Activated CD8-positive, alpha-beta memory T cell treated with anti-CD3 and anti-CD28 coated beads for 24 hours (primary cell): Measurements from ENCODE around the gene MAP7D1.
A peak's percentile ranks its signal among the peaks of the same experiment; 100 is the strongest.
"Not testable (repeated sequence)": the region's sequence is repeated elsewhere in the genome, so short reads cannot be mapped to it uniquely, and the experiment has no call there.

Source experiments
- DNase-seq: peaks from one replicate; pipeline ENCODE4 v3.0.0-alpha.2; 2020

MAP7D1 gene

GRCh38 chr1:36206323-36206858 lies 50.4 kb downstream of the MAP7D1 start:
- no peak for DNase-seq

- no peak for DNase-seq
Measured at GRCh38 chr1:36207339-36207738, 51.4 kb downstream of the MAP7D1 start.

- no peak for DNase-seq
Measured at GRCh38 chr1:36208978-36209703, 53.2 kb downstream of the MAP7D1 start.

GRCh38 chr1:36211307-36211706 lies 55.3 kb downstream of the MAP7D1 start:
- no peak for DNase-seq

GRCh38 chr1:36211841-36212240 lies 55.9 kb downstream of the MAP7D1 start:
- no peak for DNase-seq

GRCh38 chr1:36212782-36213181 lies 56.8 kb downstream of the MAP7D1 start:
- DNase-seq: no peak

- no peak for DNase-seq
Measured at GRCh38 chr1:36217670-36218069, 61.7 kb downstream of the MAP7D1 start.

- not testable (repeated sequence) for DNase-seq
Measured at GRCh38 chr1:36221901-36222300, 65.9 kb downstream of the MAP7D1 start.

GRCh38 chr1:36222481-36223380 lies 66.8 kb downstream of the MAP7D1 start:
- no peak for DNase-seq

- DNase-seq: no peak
Measured at GRCh38 chr1:36223381-36223995, 67.5 kb downstream of the MAP7D1 start.

GRCh38 chr1:36223996-36224536 lies 68.1 kb downstream of the MAP7D1 start, which contains the start of gene THRAP3:
Gene THRAP3 (plus strand): TSS chr1:36224443. CDS start chr1:36282564, 58,121 bp downstream.
- peak; percentile 99 for DNase-seq

GRCh38 chr1:36224537-36225282 lies 68.8 kb downstream of the MAP7D1 start:
- DNase-seq: no peak

- DNase-seq: no peak
Measured at GRCh38 chr1:36225283-36225899, 69.4 kb downstream of the MAP7D1 start.

- DNase-seq: not testable (repeated sequence)
Measured at GRCh38 chr1:36230279-36230678, 74.3 kb downstream of the MAP7D1 start.
